ENCODE results near the gene ZNF22.
A peak's percentile ranks its signal among the peaks of the same experiment; 100 is the strongest.
"Not testable (repeated sequence)": the region's sequence is repeated elsewhere in the genome, so short reads cannot be mapped to it uniquely, and the experiment has no call there.

Gene ZNF22

GRCh38 chr10:44992732-44993225, 7.9 kb upstream of the ZNF22 start:
- no peak for DNase-seq

- DNase-seq, result no peak
These were observed 7.3 kb upstream of the ZNF22 start for GRCh38 chr10:44993226-44993921.

GRCh38 chr10:44993922-44994751, 6.6 kb upstream of the ZNF22 start:
- DNase-seq, result no peak

DNA sequence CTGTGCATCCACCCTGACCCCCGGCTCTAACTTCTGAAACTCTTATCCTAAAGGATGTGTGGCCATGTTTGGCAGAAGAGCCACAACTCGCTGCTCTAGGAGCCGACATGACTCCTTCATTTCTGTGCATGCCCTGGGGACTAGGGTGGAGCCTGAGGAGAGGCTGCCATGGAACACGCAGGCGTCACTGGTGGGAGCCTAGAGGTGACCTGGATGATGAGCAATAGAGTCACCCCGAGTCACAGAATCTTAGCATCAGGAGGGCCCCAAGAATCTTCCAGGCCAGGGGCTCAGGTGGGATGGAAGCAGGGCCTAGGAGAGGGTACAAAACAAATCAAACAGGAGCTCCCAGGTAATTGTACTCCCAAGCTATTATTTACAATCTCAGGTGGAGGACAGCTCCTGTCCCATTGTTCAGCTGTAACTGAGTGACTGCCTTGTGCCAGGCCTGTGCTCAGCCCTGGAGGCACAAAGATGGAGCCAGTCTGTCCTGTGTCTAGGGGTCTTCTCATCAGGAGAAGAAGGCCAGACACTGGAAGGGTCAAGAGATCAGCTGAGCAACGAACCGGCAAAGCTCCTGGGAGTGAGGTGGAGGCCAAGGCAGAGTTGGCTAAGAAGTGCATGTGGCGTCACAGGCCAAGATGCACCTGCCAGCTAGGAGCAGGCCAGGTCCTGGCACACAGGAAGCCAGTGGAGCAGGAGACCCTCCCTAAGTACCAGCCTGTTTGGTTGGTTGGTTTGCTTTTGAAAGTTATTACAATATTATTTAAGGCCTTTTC, 5.8 kb upstream of the ZNF22 start:
- DNase-seq, result no peak

DNA sequence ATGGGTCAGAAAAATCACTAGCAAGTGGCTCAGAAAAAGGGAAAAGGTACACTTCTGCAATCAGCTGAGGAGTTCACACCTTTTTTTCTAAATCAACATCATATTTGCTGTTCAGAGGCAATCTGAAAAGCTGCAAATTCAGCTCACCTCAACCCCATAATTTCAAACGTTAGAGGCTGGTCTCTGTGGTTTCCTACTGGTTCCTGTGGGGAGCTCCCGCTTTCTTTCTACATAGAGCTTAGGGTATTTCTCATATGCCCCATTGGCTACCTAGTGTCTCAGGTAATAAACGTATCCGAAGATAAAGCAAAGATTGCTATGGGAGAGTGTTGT, 5.2 kb upstream of the ZNF22 start:
- no peak for DNase-seq

DNA sequence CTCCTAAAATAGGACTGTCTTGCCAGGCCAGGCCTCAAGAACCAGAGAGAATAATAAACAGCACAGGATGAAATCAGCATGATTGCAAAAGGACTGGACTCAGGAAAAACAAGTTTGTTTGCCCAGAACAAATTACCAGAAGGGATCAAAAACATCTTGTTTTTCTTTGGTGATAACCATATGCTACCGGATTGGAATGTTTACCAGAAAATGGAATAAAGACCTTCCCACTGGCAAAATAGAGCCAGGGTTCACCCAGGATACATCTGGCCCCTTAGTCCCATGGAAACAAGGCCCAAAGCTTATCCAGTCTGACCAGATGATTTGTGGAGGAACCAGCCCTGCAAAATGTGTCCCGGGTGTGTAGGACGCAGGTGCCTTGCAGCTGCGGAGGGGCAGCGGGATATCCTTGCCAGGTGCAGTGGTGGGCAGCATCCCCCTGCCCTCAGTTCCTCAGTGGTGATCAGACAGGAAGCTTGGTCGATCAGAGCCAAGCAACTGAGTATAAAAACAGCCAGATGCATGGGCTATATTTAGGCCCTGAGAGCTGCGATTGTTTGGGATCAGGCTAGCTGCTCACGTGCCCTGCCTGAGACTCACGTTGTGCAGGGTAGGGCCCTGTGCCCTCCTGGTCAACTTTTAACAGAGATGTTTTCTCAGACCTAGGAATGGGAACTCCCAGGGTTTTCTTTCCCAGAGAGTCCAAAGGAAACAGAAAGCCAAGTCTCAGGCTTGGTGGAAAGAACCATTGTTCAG, 4.6 kb upstream of the ZNF22 start:
- DNase-seq, result no peak

DNA sequence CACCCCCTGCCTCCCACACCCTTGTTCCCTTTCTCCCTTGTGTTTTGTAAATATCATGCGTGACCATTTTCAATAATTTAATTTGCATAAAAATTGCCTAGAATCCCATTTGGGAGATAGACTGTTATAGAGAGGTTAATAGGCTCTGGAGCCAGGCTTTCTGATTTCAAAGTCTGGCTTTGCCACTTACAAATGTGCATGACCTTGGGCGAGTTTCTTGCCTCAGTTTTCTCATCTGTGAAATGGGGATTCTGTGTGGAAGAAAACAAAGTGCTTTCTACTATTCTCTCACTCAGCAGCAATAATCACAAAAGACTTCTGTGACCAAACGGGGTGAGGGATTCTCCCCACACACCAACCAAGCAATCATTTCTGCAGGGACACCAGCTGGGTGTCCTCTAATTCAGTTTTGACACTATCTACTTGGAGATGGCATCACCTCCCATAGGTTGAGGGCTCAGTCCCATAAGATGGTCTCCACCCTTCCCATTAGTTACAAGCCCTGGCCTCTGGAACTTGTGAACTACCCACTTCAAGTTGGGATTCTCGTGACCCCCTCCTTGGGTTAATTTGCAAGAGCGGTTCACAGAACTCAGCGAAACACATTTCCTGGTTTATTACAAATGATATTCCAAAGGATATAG, 3.5 kb upstream of the ZNF22 start:
- DNase-seq, result no peak

- DNase-seq, result no peak
These were observed 2.5 kb upstream of the ZNF22 start for GRCh38 chr10:44998146-44998631.

GRCh38 chr10:45000138-45000751, 478 bp upstream of the ZNF22 start:
- DNase-seq, result no peak

DNA sequence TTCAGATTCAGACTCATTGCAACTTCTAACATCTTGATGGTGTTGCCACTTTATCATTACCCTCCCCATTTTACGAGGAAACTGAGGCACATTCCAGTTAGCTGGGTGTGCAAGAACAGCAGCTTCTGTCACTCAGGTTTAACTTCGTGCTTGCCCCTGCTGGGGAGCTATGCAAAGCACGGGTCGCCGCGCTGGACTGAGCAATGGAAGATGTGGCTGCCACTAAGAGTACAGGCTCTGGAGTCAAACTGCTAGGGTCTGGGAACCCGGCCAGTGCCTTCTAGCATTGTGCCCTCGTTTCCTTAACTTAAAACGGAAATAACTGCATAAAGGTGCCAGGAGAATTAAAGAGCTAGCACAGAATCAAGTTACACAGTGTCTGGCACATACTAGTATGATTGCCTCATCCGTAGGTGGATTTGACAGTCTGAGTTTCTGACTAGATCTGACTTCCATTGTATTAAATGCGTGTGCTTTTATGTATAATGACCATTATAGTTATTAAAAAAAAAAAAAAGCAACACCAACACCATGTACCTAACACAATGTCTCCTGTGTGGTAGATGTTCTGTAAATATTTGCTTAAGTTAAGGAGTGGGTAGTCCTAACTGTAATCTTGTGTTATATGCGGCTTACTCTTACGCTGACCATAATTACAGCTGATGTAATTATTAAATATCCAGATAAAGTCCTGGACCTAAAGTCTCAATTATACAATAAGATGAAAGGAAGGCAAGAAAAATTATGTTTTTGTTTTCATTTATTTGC, 842 bp downstream of the ZNF22 start:
- peak; percentile 26 for DNase-seq

DNA sequence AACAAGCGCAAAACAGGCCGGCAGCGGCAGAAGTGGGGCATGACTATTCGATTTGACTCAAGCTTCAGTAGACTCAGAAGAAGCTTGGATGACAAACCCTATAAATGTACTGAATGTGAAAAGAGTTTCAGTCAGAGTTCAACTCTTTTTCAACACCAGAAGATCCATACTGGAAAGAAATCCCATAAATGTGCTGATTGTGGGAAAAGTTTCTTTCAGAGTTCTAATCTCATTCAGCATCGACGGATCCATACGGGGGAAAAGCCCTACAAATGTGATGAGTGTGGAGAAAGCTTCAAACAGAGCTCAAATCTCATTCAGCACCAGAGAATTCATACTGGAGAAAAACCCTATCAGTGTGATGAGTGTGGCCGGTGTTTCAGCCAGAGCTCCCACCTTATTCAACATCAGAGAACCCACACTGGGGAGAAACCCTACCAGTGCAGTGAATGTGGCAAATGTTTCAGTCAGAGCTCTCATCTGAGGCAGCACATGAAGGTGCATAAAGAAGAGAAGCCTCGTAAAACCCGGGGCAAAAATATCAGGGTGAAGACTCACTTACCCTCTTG, 2.8 kb downstream of the ZNF22 start:
- DNase-seq, result no peak

DNA sequence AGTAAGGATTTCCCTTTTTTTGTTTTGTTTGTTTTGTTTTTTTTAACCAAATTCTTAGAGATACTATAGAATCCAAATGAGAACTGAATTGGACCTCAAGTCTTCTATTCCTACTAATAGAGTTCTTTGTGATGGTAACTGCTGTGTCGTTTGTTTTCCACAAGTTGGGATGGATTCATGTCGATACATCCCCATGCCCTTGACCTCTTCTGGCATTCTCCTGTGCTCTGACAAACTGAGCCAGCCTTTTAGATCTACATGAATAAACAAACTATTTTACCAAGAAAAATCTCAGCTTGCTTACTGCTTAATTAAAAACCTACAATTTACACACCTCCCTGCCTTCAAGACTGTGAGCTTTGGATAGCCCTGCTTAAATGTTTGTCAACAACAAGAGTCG, 3.9 kb downstream of the ZNF22 start:
- no peak for DNase-seq

DNA sequence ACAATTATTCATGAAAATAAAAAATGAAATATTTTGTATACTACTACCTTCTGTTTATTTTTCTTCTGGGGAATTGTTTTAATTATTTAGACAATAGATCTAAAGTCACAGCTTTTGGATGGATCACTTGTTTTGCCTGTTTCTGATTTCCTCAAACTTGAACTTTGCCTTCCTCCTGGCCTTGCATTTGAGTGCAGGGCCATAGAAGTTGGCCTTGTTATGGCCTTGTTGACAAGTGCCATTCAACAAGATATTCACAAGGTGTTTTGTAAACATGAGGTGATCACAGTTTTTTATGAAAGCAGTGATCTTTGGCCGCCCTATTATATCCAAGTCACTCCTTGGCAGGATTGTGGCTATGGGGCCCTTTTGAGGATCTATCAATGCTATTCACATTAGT, 4.6 kb downstream of the ZNF22 start:
- DNase-seq, result no peak

DNA sequence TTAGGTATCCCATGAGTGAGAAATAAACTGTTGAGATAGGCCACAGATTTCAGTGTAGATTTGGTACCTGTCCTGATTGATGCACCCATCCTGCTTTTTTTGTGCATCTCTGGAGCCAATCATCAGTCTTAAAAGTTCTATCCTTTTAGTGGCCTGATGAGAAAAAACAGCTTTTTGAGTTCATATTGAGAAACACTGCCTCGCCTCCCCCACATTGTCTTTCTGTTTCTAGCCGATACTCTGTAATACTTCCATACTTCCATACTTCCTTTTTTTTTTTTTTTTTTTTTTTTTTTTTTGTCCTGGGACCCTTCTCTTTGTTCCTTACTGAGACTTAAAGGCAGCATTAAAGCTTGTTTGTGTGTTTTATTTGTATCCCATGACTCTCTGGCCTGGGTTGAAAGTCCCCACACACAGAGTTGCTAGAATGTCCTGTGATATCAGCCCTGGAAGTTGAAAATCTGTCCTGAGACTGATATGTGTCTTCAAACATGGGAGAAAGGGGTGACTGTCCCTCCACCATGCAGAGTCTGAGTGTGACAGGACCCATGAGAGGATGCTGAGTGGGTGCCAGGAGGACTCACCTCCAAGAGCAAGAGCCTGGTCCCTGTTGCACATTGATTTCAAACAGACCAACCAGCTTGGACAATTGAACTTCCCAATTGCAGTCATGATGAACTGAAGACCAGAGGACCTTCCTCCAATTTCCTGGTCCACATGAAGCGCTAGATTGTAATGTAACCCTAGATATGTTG, 5.7 kb downstream of the ZNF22 start:
- no peak for DNase-seq

DNA sequence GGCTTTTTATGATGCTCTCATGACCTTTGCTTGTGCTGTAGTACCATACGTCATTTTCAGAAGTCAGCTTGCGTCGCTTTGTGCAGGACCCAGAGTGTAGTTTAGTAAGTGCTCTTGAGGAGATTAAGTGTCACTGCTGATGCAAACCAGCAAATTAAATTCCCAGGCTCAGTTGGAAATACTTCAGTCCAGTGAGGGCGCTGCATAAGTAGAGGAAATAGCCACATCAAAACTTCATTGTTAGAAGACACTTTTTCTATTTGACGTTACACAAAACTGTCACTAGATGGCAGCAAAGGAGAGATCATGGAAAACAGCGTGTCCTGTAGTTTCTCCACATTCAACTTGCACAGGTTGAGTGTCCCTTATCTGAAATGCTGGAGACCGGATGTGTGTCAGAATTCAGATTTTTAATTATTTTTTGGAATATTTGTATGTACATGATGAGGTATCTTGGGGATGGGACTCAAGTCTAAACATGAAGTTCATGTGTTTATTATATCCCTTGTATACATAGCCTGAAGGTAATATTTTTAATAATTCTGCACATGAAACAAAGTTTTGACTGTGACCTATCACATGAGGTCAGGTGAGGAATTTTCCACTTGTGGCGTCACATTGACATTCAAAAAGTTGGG, 7.9 kb downstream of the ZNF22 start:
- peak; percentile 32 for DNase-seq

GRCh38 chr10:45014557-45014956, 13.8 kb downstream of the ZNF22 start:
- DNase-seq, result not testable (repeated sequence)

DNA sequence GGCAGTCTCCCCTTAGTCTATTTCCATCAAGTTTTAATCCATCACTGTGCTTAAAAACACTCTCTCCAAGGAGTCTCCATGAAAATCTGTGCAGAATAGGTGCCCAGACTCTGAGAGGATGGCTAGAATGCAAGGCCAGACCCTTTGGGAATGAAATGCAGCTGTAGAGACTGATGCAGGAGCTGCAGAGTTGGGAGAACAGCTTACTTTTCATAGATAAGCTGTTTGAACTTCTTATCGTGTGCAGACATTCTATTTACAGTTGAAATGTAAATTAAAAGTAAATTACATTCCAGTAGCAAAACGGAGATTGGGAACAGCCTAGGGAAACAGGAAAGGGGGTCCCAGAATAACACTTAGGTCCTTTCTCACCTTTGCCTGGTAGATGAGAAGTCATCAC, 14.9 kb downstream of the ZNF22 start:
- no peak for DNase-seq

DNA sequence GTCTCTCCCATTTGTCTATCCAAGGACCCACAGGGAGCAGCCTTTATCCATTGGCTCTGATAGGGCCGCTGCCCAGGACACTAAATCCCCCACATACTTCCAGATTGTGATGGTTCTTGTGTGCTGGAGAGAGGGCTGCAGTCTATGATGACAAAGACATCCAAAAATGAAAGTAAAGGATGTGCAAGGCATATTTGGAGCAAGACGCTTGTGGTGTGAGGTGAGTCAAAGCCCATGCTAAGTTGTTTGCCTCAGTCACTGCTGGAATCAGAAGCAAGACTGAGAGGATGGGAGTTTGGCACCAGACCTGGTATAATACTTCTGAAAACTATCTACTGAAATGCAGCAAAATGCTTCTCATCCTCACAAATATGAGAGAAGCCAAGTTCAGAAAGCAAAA, 22.7 kb downstream of the ZNF22 start:
- DNase-seq, result no peak

GRCh38 chr10:45034301-45034700, 33.6 kb downstream of the ZNF22 start:
- no peak for DNase-seq

Data from NCI-H2107 (cell line).